NCI-H460 (cell line): ENCODE data around the gene CSGALNACT2. TPM values are rescaled to one million over a fixed set of nuclear protein-coding genes. Genes with fewer than 3 reads are reported as not detected.

Experiments used
- DNase-seq: peaks from one replicate; pipeline ENCODE4 v3.0.0-alpha.2; 2016; ENCODE audit warnings: low read depth; ENCODE audit errors: extremely low read depth
- total RNA-seq: library from RNA; depleted of rRNA; stranded (reverse); fragments of >200 nt; shearing (Covaris generic); gene quantifications from 2 replicates; pipeline ENCODE4 v1.2.3, GENCODE V29; 2014

The CSGALNACT2 gene
- total RNA-seq, 1 experiment from 2014 or later: 18.1 TPM

DNA sequence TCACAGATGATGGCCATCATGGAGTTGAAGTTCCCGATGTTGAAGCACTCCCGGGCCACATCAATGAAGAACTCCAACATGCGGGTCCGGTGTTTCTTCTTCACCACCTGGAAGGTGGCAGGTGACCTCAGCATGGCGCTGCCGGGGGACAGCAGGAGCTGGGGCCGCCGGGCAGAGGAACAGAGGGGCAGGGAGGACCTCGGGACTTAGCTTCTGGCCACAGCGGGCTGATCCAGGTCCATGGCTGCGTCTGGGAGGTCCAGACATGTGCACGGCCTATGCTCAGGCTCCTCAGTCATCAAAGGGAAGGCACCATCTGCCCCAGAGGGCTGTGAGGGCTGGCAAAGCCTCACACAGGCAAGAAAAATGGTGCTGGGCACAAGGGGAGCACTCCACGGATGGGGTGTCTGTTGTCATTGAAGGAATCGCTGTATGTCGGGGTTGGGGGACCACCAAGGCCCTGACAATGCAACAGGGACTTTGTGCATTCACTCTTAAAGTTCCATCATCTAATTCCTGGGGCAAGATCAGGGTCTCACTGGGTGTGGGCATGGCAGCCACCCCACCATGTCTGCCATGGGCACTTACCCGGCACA is 60.9 kb downstream of the CSGALNACT2 start:
- no peak for DNase-seq

DNA sequence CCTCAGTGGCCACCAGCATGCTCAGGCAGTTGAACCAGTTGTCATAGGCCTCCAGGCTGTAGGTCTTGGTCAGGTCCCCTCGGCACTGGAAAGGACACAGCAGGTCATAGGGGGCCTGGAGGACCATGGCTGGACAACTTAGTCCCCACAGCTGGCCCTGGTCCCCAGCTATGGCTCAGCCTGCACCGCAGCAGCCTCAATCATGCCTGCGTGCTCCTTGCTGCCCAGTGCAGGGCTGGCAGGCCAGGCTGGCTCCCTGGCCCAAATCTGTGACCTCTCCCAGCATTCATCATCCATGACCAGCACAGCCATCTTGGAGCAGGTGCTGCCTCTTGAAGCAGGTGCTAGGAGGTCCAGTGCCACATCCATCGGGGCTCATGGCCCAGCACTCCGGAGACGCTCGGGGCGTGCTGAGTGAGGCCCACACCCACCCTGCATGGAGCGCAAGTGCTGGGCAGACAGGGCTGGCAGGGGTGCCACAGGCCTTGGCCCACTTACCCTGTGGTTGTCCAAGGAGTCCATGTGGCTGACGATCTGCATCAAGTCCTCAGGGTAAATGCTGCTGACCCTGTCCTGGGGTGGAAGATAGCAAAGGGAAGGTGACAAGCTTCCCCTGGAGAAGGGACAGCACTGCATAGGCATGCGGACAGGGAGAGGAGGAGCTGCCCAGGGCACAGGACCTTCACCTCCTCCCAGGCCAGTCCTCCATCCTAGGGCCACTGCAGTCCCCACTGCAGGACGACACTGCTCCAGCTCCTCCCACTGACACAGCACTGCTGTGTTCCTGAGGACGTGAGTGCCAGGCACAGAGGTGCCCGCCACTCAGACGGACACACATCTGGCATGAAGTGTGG is 61.7 kb downstream of the CSGALNACT2 start:
- no peak for DNase-seq

DNA sequence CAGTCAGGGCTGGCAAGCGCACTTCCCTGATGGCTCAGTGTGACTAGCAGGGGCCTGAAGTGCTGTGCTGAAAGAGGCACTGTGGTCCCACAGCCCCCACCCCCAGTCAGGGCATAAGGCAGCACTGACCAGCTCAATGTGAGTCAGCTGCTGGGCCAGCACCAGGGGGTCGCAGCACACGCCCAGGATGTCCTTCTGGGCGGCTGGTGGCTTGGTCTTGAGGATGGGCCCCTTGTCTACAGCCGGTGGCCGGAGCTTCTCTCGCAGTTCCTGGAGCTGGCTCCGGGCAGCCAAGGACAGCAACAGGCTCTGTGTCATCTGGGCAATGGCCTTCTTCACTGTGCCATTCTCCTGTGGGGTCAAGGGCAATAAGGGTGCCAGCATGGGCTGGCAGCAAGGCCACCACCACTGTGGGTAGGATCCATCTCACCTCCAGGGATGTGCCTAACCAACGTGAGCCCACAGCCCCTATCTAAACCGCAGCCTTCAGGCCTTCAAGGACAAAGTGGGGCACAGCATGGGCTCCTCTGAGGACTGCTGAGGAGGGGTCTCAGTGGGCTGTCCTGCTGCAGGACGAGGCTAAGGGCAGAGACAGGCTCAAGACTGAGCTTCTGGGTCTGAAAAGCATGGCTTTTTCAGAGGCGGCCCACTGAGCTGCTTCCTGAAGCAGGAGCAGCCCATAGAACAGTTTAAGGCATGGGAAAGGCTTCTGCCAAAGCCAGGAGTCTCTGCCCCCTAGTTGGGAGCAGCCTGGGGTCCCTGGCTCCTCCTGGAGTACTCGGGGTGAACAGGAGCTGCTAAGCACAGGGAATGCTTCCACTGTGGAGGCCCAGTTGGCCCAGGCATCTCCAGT is 62.5 kb downstream of the CSGALNACT2 start:
- no peak for DNase-seq

DNA sequence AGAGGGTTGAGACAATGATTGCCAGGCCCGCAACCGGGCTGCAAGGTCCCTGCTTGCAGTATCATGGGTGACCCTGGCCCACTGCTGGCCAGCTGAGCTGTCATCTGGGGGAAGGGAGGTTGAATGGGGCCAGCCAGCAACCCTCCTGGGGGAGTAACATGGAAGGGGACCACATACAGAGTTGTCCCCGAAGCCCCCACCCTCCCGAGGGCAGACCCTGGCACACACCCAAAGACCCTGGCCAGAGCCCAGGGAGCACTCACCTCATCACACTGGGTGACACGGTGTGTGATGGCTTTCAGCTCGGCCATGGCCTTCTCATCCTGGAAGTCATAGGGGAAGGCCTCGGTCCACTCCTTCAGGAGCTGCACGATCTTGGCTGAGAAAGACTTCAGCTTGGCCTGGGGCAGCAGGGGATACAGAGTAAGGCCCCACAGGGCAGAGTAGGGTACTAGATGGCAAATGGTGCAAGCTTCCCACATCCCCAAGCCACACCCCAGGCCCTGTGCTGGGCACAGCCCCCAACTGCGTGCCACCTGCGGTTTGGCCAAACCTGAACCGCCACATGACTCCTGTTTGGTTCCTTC is 63.4 kb downstream of the CSGALNACT2 start:
- no peak for DNase-seq

GRCh38 chr10:43202224-43202656 is 64.0 kb downstream of the CSGALNACT2 start:
- DNase-seq: peak; percentile 26

DNA sequence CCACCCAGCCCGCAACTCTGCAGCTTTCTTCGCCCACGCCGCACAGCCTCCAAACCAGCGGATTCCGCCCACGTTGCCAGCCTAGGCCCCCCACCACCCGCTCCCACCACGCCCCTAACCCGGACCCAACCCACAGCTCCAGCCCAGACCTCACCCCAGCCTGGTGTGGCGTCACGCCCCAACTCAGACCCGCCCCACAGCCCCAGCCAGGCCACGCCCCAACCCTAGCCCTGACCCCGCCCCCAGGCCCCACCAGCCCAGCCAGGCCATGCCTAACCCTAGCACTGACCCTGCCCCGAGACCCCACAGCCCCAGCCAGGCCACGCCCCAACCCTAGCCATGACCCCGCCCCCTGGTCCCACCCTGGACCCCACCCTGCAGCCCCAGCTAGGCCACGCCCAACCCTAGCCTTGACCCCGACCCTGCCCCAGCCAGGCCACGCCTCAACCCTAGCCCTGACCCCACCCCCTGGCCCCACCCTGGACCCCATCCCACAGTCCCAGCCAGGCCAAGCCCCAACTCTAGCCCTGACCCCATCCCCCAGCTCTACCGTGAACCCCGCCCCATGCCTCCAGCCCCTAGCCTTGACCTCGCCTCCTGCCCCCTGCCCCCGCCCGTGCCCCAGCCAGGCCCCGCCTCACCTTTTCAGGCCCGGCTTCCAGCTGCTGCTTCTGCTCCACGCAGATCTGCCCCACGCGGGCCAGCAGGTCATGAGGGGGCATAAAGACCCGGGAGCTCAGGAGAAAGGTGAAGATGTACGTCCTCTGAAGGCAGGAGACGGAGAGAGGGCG is 64.6 kb downstream of the CSGALNACT2 start:
- no peak for DNase-seq

GRCh38 chr10:43203448-43204041 is 65.3 kb downstream of the CSGALNACT2 start:
- DNase-seq: no peak

- no peak for DNase-seq
These were observed 66.0 kb downstream of the CSGALNACT2 start for GRCh38 chr10:43204042-43204942.

DNA sequence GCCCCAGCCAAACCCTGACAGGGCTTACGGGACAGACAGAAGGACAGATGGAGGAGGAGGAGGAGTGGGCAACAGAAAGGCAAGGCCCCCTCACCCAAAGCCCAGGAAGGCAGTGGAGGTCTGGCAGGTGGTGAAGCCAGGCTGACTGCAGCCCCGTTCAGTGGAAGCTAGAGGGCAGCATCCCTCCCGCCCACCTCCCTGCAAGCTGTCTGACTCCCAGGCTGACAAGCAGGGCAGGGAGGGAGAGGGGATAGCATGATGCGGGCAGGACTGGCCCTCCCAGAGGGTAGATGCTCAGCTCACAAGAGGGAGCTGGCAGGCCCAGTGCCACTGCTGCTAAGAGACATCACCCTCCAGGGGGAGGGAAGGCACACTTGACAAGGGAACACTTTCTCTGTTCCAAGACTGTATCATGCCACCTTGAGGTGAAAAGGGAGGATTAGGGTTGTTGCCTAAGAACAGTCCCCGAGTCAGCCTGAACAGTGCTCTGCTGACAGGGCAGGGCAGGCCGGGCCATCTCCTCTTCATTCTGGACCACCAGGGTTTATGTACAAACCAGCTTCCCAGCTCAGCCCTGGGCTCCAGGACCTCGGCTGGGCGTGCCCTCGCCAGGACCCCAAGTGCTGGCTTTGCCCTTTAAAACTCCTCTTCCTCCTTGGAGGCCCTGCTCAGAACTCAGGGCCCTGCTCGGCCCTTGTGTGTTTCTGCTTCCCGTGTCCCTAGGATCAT is 66.9 kb downstream of the CSGALNACT2 start:
- DNase-seq: peak; percentile 46

DNA sequence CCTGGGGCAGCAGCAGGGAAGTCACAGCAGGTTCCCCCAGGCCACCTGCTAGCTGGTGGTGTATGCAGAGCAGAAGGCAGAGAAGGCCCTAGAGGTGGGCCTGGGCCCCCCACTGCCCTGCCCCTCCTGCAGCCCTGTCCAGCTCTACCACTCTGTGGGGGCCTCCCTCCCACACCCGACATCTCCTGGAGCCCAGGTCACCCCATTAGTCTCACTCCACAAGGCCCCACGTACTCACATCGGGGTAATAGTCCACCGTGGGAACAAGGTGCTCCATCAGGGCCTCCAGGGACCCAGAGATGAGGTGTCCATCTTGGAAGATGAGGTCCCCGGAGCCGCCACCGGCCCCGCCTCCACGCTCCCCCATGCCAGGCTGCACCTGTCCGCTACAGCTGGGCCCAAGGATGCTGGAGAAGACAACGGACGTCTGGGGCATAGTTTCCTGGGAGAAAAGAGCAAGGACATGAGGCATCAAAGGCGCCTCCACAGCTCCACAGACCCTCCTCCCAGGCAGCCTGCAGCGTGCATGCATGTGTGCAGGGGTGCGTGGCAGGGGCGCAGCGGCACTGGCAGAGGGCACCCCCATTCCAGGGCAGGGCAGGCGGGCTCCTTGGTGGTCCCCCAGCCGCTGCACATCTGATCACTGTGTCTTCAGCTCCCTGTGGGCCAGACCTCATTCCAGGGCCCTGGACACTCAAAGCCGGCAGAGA is 67.6 kb downstream of the CSGALNACT2 start:
- no peak for DNase-seq

- DNase-seq: no peak
These were observed 68.4 kb downstream of the CSGALNACT2 start for GRCh38 chr10:43206391-43207235.

- DNase-seq: no peak
These were observed 70.2 kb downstream of the CSGALNACT2 start for GRCh38 chr10:43208147-43209073.

DNA sequence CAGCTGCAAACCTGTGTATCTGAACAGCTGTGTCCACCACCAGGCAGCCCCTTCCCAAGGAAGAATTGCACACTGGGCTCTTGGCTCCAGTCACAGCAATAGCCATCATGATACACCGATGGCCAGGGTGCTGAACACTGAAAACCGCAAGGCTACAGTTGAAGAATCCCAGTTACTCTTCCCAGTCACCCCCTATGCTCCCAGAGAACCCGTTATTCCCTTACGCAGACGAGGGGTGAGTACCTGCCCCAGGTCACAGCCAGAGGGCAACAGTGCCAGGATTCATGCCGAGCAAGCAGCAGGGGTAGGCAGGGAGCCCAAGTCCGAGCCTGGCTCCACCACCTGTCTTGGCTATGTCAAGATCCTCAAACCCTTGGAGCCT is 70.8 kb downstream of the CSGALNACT2 start:
- DNase-seq: no peak

DNA sequence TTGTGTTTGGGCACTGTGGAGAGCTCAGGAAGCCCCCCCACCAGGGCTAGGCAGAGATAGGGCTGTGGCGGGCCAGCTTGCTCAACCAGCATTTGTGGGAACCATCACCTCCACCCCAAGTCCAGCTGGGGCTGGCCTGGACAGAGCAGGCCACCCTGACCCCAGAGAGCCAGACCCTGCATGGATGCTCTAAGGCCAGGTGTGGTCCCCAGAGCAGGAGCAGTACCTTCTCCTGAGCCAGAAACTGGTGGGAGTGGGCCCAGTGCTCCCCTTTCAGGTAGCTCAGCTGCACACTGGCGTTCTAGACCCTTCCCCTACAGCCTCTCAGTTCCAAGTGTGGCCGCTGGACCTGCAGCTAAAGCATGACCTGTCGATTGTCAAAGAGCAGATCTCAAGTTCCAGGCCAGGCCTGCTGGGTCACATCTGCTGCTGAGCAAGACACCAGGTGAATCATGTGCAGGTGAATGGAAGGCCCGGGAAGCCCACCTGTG is 71.5 kb downstream of the CSGALNACT2 start:
- DNase-seq: no peak

DNA sequence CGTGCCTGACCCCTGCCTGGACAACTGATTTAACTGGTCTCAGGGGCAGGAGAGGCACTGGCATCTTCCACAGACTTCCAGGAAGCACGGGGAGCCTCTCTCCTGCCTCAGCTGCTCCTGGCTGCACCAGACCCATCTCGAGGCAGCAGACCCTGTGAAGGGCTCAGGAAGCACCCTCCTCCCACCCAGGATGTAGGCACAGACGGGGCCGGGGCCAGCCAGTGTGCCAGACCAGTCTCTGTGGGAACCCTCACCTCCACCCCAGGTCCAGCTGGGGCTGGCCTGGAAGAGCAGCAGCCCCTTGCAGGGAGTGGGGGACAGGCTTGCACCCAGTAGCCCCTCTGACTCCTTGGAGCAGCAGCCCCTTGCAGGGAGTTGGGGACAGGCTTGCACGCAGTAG is 72.3 kb downstream of the CSGALNACT2 start:
- DNase-seq: no peak
